Karpas-422 (cell line): ENCODE data around the gene EXOC6. TPM values are rescaled to one million over a fixed set of nuclear protein-coding genes. Genes with fewer than 3 reads are reported as not detected.
"Not testable (repeated sequence)": the region's sequence is repeated elsewhere in the genome, so short reads cannot be mapped to it uniquely, and the experiment has no call there.

Experiments used
- DNase-seq: peaks from one replicate; pipeline ENCODE4 v3.0.0-alpha.2; 2015
- H2AFZ ChIP-seq: fragments of 200-600 bp; sonication (generic); 2 replicates; pipeline ENCODE4 v1.6.1; 2014; ENCODE audit warnings: antibody characterized with exemption, low read length, mixed read lengths
- H3K27ac ChIP-seq: fragments of 200-600 bp; sonication (generic); 2 replicates; pipeline ENCODE4 v1.5.1; 2014; ENCODE audit warnings: mild to moderate bottlenecking, low read length, moderate library complexity
- H3K27me3 ChIP-seq: fragments of 200-600 bp; sonication (generic); 2 replicates; pipeline ENCODE4 v1.6.1; 2014; ENCODE audit warnings: low read length, mixed read lengths
- H3K36me3 ChIP-seq: fragments of 200-600 bp; sonication (generic); 2 replicates; pipeline ENCODE4 v1.6.1; 2014; ENCODE audit warnings: low read length, mixed read lengths; ENCODE audit not compliant: insufficient read depth
- H3K4me1 ChIP-seq: fragments of 200-600 bp; sonication (generic); 2 replicates; pipeline ENCODE4 v1.6.1; 2014; ENCODE audit warnings: mild to moderate bottlenecking, low read length, mixed read lengths
- H3K4me2 ChIP-seq: fragments of 200-600 bp; sonication (generic); 2 replicates; pipeline ENCODE4 v1.6.1; 2014; ENCODE audit warnings: low read length, low read depth, mild to moderate bottlenecking; ENCODE audit not compliant: poor library complexity, severe bottlenecking
- H3K4me3 ChIP-seq: fragments of 200-600 bp; sonication (generic); 2 replicates; pipeline ENCODE4 v1.5.1; 2014; ENCODE audit warnings: mild to moderate bottlenecking, antibody characterized with exemption, low read length, mixed read lengths
- H3K79me2 ChIP-seq: fragments of 200-600 bp; sonication (generic); 2 replicates; pipeline ENCODE4 v1.6.1; 2014; ENCODE audit warnings: mild to moderate bottlenecking, low read length, mixed read lengths
- H3K9ac ChIP-seq: fragments of 200-600 bp; sonication (generic); 2 replicates; pipeline ENCODE4 v1.6.0; 2014; ENCODE audit warnings: low read length
- H3K9me2 ChIP-seq: fragments of 200-600 bp; sonication (generic), shearing (Covaris generic); replicated peaks from 2 replicates; pipeline ENCODE4 v1.6.0; 2014; ENCODE audit warnings: mild to moderate bottlenecking, low read length, moderate library complexity; ENCODE audit not compliant: insufficient read depth
- H3K9me3 ChIP-seq: fragments of 300-700, 200-600 bp; sonication (generic); 2 replicates; pipeline ENCODE4 v1.6.1; 2014; ENCODE audit warnings: low read length, mixed read lengths
- H4K20me1 ChIP-seq: fragments of 200-600 bp; sonication (generic); 2 replicates; pipeline ENCODE4 v1.6.1; 2014; ENCODE audit warnings: mild to moderate bottlenecking, antibody characterized with exemption, low read length, low read depth; ENCODE audit not compliant: insufficient read depth
- total RNA-seq: library from RNA; depleted of rRNA; stranded (reverse); fragments of >200 nt; shearing (Covaris generic); gene quantifications from 2 replicates; pipeline ENCODE4 v1.2.3, GENCODE V29; 2014; ENCODE audit warnings: low replicate concordance

The EXOC6 gene
- total RNA-seq, 1 experiment from 2014 or later, result 18.0 TPM

DNA sequence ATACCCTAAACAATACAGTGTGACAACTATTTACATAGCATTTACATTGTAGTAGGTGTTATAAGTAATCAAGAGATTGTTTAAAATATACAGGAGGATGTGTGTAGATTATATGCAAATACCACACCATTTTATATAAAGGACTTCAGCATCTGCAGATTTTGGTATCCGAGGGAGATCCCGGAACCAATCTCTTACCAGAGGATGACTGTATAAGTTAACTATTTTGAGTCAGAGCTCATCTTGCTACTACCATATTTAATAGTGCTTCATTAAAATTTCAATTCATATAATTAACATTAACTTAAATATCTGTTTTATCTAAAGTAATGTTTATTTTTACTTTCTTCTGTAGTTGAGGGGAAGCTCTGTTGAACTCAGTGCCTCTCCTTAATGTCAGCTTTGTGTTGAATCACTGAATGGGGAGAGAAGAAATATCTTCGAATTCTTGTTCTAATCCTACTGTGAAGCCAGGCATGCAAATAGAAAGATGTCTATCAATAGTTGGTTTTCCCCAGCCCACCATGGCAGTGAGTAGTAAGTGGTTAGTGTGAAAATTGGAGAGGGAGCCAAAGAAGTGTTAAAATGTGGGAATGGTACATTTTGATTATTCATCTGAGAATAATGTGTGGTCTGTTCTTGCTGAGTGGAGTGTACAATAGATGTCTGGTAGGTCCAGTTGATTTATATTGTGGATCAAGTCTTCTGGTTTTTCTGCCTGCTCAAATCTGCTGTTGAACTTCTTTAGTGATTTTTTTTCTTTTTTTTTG, 122.2 kb downstream of the EXOC6 start:
- Histone ChIP-seq H3K4me2 (no peak overlapping the region), H3K36me3 (no peaks in the 10 kb centered on the region)

DNA sequence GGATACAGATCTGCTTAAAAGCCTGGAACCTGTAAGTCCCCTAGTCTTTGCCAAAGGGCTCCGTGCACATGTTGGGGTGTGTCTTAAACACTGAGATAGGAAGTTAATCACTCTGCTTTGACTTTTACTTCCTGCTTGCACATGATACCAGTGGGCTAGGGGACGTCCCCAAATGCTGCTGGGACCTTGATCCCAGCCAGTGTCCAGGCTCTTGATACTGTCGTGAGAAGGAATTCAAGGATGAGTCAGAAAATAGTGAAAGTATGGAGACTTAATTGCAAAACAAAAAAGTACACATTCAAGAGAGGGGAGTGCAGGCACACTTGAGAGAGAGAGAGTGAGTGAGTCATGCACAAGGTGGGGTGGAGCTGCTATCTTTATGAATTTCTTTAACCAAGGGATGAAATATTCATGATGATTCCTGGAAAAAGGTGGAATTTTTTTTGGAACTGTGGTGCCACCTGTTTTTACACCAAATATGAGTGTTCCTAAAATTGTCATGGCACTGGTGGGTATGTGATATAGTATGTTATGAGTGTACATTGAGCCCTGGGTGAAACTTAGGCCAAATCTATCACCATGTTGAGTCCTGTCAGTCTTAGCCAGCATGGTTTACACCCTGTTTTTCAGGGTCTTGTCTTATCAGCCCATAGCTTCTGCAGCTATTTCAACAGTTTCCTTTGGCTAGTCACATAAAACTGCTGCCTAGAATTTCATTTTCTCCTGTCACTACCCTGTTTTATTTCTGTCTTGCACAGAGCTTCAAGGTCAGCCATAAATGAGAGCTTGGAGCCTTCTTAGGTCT, 123.9 kb downstream of the EXOC6 start:
- H3K4me1 ChIP-seq, result no peaks in the 10 kb centered on the region
- H3K4me3 ChIP-seq, result no peak overlapping the region
- no peaks in the 10 kb centered on the region for H3K36me3 ChIP-seq
- H3K4me2 ChIP-seq, result no peak overlapping the region
- H4K20me1 ChIP-seq, result no peaks in the 10 kb centered on the region
- no peaks in the 10 kb centered on the region for H3K9me3 ChIP-seq
- no peaks in the 10 kb centered on the region for H3K27me3 ChIP-seq
- no peaks in the 10 kb centered on the region for H3K79me2 ChIP-seq
- no peak overlapping the region for H2AFZ ChIP-seq
- no peak overlapping the region for H3K9ac ChIP-seq
- no peaks in the 10 kb centered on the region for H3K9me2 ChIP-seq
- DNase-seq, result no peak
- no peak overlapping the region for H3K27ac ChIP-seq

More for the DNA sequence above, 122.2 kb downstream of the EXOC6 start:
- no peak for DNase-seq
- no peaks in the 10 kb centered on the region for H3K79me2 ChIP-seq
- H2AFZ ChIP-seq, result no peak overlapping the region
- no peaks in the 10 kb centered on the region for H3K9me2 ChIP-seq
- H3K27ac ChIP-seq, result no peak overlapping the region
- no peak overlapping the region for H3K9ac ChIP-seq
- H3K9me3 ChIP-seq, result no peaks in the 10 kb centered on the region
- no peaks in the 10 kb centered on the region for H3K27me3 ChIP-seq
- H3K4me3 ChIP-seq, result no peak overlapping the region
- no peaks in the 10 kb centered on the region for H4K20me1 ChIP-seq
- H3K4me1 ChIP-seq, result no peaks in the 10 kb centered on the region

DNA sequence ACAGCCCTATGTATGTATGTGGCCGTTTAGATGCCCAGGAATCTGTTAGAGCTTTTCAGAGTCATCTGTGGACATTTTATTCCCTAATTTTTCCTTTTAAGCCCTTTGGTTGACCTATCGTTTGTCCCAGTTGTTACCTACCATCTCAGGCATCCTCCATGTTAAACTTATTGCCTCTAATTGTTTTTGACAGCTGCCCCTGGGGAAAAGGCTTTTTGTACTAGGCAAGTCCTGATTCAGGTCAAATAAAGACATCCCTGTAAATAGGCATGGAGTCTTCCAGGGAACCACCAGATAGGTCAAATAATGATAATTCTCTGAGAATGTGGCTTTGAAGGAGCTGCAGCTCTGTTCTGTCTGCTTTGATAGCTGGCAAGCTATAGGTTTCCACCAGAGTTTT, 124.6 kb downstream of the EXOC6 start:
- H3K27me3 ChIP-seq, result no peaks in the 10 kb centered on the region
- no peaks in the 10 kb centered on the region for H3K4me1 ChIP-seq
- no peak overlapping the region for H3K27ac ChIP-seq
- no peak overlapping the region for H3K4me3 ChIP-seq
- H4K20me1 ChIP-seq, result no peaks in the 10 kb centered on the region
- no peak for DNase-seq
- no peaks in the 10 kb centered on the region for H3K79me2 ChIP-seq
- no peak overlapping the region for H3K9ac ChIP-seq
- no peaks in the 10 kb centered on the region for H3K9me2 ChIP-seq
- no peak overlapping the region for H2AFZ ChIP-seq
- H3K9me3 ChIP-seq, result no peaks in the 10 kb centered on the region
- no peaks in the 10 kb centered on the region for H3K36me3 ChIP-seq
- H3K4me2 ChIP-seq, result no peak overlapping the region

DNA sequence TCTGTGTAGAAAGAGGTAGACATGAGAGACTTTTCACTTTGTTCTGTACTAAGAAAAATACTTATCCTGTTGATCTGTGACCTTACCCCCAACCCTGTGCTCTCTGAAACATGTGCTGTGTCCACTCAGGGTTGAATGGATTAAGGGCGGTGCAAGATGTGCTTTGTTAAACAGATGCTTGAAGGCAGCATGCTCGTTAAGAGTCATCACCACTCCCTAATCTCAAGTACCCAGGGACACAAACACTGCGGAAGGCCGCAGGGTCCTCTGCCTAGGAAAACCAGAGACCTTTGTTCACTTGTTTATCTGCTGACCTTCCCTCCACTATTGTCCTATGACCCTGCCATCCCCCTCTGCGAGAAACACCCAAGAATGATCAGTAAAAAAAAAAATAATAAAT, 128.0 kb downstream of the EXOC6 start:
- H3K9me3 ChIP-seq, H3K27ac ChIP-seq, H3K9ac ChIP-seq, H3K4me2 ChIP-seq, H4K20me1 ChIP-seq, H3K4me1 ChIP-seq, DNase-seq, H3K36me3 ChIP-seq, H3K79me2 ChIP-seq, H3K9me2 ChIP-seq, H3K4me3 ChIP-seq, H2AFZ ChIP-seq, H3K27me3 ChIP-seq: not testable (repeated sequence)

DNA sequence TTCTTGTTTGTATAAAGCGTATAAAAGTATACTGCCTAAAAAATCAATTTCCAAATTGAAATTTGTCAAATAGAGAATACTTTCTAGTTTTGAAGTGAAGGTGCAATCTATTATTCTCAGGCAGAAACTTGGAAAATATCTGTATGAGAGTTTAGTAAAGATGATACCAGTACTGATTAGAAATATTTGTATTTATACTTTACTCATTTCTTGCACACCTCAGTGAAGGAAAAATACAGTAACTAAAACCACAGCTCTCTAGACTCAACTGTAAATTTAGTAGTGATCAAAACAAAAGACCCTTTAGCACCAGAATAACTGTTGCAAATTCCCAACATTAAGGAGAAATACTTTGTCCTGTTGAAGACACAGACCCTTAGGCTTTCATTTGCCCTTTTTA, 140.9 kb downstream of the EXOC6 start:
- H3K79me2 ChIP-seq, result no peaks in the 10 kb centered on the region
- H4K20me1 ChIP-seq, result no peaks in the 10 kb centered on the region
- H3K27me3 ChIP-seq, result no peaks in the 10 kb centered on the region
- H3K4me2 ChIP-seq, result no peak overlapping the region
- H3K9me3 ChIP-seq, result no peaks in the 10 kb centered on the region
- no peak for DNase-seq
- H3K4me1 ChIP-seq, result peaks cover 8% of the 10 kb centered on the region
- no peak overlapping the region for H3K9ac ChIP-seq
- no peak overlapping the region for H2AFZ ChIP-seq
- no peak overlapping the region for H3K4me3 ChIP-seq
- no peaks in the 10 kb centered on the region for H3K9me2 ChIP-seq
- no peaks in the 10 kb centered on the region for H3K36me3 ChIP-seq
- H3K27ac ChIP-seq, result no peak overlapping the region

DNA sequence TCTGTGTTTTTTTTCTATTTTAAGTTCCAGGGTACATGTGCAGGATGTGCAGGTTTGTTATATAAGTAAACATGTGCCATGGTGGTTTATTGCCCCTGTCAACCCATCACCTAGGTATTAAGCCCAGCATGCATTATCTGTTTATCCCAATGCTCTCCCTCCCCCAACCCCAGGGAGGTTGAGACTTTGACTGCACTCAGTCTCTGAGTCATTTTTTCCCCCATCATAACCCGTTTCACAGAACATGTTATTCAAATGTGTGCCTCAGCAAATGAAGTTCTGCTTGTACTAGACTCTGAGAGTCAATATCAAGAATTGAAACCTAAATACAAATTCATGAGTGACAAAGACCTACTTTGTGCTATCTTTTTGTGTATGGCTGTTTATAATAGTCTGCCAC, 142.3 kb downstream of the EXOC6 start:
- Histone ChIP-seq H3K27me3 (no peaks in the 10 kb centered on the region), H3K4me3 (no peak overlapping the region), H3K4me2 (no peak overlapping the region), H3K4me1 (peaks cover 8% of the 10 kb centered on the region), H3K9me3 (no peaks in the 10 kb centered on the region), H4K20me1 (no peaks in the 10 kb centered on the region), H3K9ac (no peak overlapping the region), H3K79me2 (no peaks in the 10 kb centered on the region), H3K9me2 (no peaks in the 10 kb centered on the region), H2AFZ (no peak overlapping the region), H3K27ac (no peak overlapping the region), H3K36me3 (no peaks in the 10 kb centered on the region)
- no peak for DNase-seq

DNA sequence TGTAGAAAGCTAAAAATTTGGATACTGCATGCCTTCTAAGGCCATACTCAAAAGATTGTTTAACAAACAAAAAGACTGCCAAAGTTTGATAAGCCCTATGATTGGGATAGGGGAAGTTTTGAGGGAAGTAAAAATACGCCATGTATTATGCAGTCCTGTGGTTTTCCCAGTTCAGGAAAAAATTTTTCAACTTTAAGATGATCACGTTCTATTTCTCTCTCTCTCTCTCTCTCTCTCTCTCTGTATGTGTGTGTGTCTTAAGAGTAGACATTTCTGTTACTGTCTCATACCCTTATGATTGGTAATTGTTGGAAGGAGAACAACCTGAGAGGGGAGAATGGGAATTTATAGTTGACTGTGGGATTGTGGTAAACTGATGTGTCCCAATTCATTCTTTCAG, 143.2 kb downstream of the EXOC6 start:
- Histone ChIP-seq H3K4me1 (peaks cover 8% of the 10 kb centered on the region), H3K27me3 (no peaks in the 10 kb centered on the region), H3K4me3 (no peak overlapping the region), H3K4me2 (no peak overlapping the region), H3K27ac (no peak overlapping the region), H2AFZ (no peak overlapping the region), H3K36me3 (no peaks in the 10 kb centered on the region), H3K9me3 (no peaks in the 10 kb centered on the region), H3K79me2 (no peaks in the 10 kb centered on the region), H3K9me2 (no peaks in the 10 kb centered on the region), H3K9ac (no peak overlapping the region), H4K20me1 (no peaks in the 10 kb centered on the region)
- DNase-seq, result no peak

DNA sequence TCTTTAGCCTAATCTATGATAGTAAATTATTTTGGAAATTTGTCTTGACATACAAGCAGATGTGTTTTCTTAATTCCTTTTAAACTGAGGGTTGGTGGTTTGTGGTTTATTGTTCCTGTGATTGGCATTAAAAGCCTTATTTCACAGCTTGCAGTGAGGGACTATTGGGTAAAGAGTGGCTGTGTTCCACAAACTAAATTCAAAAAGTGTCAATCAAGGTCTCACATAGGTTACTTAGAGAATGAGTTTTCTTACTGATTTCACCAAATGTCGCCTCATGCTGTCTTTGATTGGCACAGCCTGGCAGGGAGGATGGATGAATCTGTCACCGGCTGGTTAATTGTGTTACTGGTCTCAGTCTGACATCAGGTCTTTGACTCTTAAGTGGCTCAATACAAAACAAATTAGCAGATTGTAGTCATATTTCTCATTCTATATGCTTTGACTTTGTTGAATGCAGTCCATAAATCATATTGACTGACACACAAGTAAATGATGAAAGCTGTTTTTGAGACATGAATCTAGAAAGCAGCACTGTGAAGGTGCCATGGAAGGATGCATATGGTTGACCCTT, 145.5 kb downstream of the EXOC6 start:
- H4K20me1 ChIP-seq, result no peaks in the 10 kb centered on the region
- no peaks in the 10 kb centered on the region for H3K9me3 ChIP-seq
- H3K27ac ChIP-seq, result no peak overlapping the region
- H2AFZ ChIP-seq, result no peak overlapping the region
- DNase-seq, result no peak
- H3K4me3 ChIP-seq, result no peak overlapping the region
- H3K79me2 ChIP-seq, result no peaks in the 10 kb centered on the region
- H3K4me1 ChIP-seq, result peaks cover 22% of the 10 kb centered on the region
- H3K9me2 ChIP-seq, result no peaks in the 10 kb centered on the region
- H3K27me3 ChIP-seq, result no peaks in the 10 kb centered on the region
- no peak overlapping the region for H3K4me2 ChIP-seq
- no peaks in the 10 kb centered on the region for H3K36me3 ChIP-seq
- H3K9ac ChIP-seq, result no peak overlapping the region
